Measurements from ENCODE around the gene SLX4IP. TPM values are rescaled to one million over a fixed set of nuclear protein-coding genes. Genes with fewer than 3 reads are reported as not detected.
"Not testable (repeated sequence)": the region's sequence is repeated elsewhere in the genome, so short reads cannot be mapped to it uniquely, and the experiment has no call there.

Gene SLX4IP
- total RNA-seq, 1 donor from 2014 or later, result 3.0 TPM

GRCh38 chr20:10595985-10596384 lies 160.9 kb downstream of the SLX4IP start:
- DNase-seq (ENCODE audit: low spot score), result no peak
- no peak for ATAC-seq

GRCh38 chr20:10596710-10597121 lies 161.6 kb downstream of the SLX4IP start:
- ATAC-seq (no peak), DNase-seq (ENCODE audit: low spot score) (no peak)

GRCh38 chr20:10597637-10598036 lies 162.5 kb downstream of the SLX4IP start:
- ATAC-seq (no peak), DNase-seq (ENCODE audit: low spot score) (no peak)

GRCh38 chr20:10602221-10602871 lies 167.2 kb downstream of the SLX4IP start:
- DNase-seq (ENCODE audit: low spot score), result no peak
- no peak for ATAC-seq

GRCh38 chr20:10603378-10603777 lies 168.3 kb downstream of the SLX4IP start:
- ATAC-seq (no peak), DNase-seq (ENCODE audit: low spot score) (no peak)

- peak; percentile 66 for DNase-seq (ENCODE audit: low spot score)
These were observed 169.1 kb downstream of the SLX4IP start for GRCh38 chr20:10603971-10604864.

GRCh38 chr20:10604865-10605440 lies 169.8 kb downstream of the SLX4IP start:
- DNase-seq (ENCODE audit: low spot score) (no peak), ATAC-seq (no peak)

More at GRCh38 chr20:10603971-10604864, 169.1 kb downstream of the SLX4IP start:
- peak; percentile 98 for ATAC-seq

- no peak for DNase-seq (ENCODE audit: low spot score)
- ATAC-seq, result no peak
These were observed 170.6 kb downstream of the SLX4IP start for GRCh38 chr20:10605547-10606195.

- ATAC-seq (no peak), DNase-seq (ENCODE audit: low spot score) (no peak)
These were observed 174.2 kb downstream of the SLX4IP start for GRCh38 chr20:10609276-10609675.

GRCh38 chr20:10609770-10610169 lies 174.7 kb downstream of the SLX4IP start:
- DNase-seq (ENCODE audit: low spot score) (no peak), ATAC-seq (no peak)

- DNase-seq (ENCODE audit: low spot score) (no peak), ATAC-seq (no peak)
These were observed 175.1 kb downstream of the SLX4IP start for GRCh38 chr20:10610251-10610650.

GRCh38 chr20:10611357-10611756 lies 176.3 kb downstream of the SLX4IP start:
- DNase-seq (ENCODE audit: low spot score) (no peak), ATAC-seq (peak; percentile 47)

GRCh38 chr20:10613426-10613825 lies 178.3 kb downstream of the SLX4IP start:
- not testable (repeated sequence) for DNase-seq (ENCODE audit: low spot score); ATAC-seq

GRCh38 chr20:10613911-10614310 lies 178.8 kb downstream of the SLX4IP start:
- DNase-seq (ENCODE audit: low spot score) (no peak), ATAC-seq (no peak)

- DNase-seq (ENCODE audit: low spot score) (no peak), ATAC-seq (no peak)
These were observed 181.1 kb downstream of the SLX4IP start for GRCh38 chr20:10616212-10616611.

GRCh38 chr20:10617549-10618133 lies 182.5 kb downstream of the SLX4IP start:
- not testable (repeated sequence) for ATAC-seq; DNase-seq (ENCODE audit: low spot score)

GRCh38 chr20:10618611-10619245 lies 183.6 kb downstream of the SLX4IP start:
- DNase-seq (ENCODE audit: low spot score), result no peak
- ATAC-seq, result no peak

- ATAC-seq (no peak), DNase-seq (ENCODE audit: low spot score) (no peak)
These were observed 184.3 kb downstream of the SLX4IP start for GRCh38 chr20:10619427-10619826.

- ATAC-seq (no peak), DNase-seq (ENCODE audit: low spot score) (no peak)
These were observed 186.0 kb downstream of the SLX4IP start for GRCh38 chr20:10621149-10621548.

All from left lobe of liver (tissue), 2 donors.